ENCODE measurements around the gene ZNF385C.
"Not testable (repeated sequence)": the region's sequence is repeated elsewhere in the genome, so short reads cannot be mapped to it uniquely, and the experiment has no call there.

ZNF385C gene

DNA sequence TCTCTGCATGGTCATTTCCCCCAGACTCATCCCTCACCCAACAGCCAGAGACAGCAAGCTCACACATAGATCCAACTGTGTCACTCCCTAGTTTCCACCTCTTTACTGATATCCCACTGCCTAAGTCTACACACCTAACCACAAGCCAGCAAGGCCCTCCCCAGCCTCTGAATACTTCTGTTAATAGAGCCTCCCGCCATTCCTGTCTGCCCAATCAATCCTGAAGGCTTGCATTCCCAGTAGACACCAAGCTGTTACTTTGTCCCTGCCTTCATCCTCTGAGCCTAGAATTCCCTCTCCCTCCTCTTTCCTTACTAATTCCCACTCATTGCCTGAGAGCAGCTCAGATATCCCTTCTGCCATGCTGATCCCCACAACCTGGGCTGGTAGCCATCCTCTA, 52.6 kb downstream of the ZNF385C start:
- no peak for DNase-seq

DNA sequence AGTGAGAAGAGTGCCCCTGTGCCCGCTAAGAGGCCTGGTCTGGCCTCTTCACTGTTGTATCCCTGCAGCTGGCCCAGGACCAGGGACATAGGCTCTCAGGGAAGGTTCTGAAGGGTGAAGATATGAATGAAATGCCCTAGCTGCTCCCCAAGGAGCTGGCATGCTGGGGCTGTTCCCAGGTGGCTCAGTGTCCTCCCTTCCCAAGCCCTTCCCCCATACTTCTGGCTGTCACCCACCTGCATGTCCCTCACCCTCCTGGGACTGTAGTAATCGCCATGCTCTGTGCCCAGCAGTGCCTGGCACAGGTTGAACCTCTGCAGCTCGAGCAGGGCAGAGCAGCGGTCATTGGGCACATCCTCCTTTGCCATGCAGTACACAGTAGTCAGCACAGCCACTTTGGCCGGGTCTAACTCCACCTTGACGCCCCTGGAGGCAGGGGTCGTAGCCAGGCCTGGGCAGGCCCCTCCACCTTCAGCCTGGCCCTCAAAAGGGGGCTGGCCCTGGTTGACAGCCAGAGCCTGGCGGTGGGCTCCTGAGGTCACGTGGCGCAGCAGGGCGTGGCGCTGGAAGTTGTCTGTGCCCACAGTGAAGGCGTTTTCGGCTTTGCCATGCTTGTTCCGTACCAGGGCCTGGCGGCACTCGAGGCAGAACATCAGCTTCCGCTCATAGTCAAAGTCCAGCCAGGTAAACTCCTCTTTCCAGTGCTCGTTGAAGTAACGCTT, 55.5 kb downstream of the ZNF385C start:
- DNase-seq = no peak

DNA sequence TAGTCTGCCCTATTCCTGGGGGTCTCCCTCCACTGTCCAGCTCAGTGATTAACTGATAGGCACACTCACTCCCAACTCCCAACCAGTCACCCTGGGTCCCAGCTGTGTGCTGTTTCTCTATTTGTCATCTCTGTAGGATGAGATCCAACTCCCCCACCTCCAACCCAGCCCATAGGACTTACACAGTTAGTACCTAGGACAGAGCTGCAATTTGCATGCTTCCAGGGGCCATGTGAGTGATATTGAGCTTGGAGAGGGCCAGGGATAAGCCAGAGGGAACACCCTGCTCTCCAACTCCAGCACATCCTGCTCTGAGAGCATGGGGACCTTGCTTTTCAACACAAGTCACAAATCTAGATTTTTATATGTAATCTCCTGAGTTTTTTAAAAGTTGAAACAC, 56.7 kb downstream of the ZNF385C start:
- DNase-seq = no peak

DNA sequence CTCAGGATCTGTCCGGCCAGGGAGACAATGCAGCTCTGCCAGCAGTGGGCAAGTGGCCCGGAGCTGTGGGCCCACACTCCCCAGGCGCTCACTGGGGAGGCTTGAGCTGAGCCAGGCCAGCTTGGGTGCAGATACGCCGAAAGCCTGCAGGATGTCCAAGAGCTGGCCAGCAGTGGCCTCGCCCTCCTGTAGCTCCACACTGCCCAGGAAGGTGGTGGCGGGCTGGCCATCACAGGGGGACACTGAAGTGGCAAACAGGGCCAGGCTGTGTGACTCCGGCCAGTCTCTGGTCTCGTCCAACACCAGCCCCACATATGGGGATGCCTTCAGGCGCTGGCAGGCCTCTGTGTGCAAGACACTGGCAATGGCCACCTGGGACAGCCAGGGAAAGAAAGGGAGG, 57.5 kb downstream of the ZNF385C start:
- DNase-seq = no peak

DNA sequence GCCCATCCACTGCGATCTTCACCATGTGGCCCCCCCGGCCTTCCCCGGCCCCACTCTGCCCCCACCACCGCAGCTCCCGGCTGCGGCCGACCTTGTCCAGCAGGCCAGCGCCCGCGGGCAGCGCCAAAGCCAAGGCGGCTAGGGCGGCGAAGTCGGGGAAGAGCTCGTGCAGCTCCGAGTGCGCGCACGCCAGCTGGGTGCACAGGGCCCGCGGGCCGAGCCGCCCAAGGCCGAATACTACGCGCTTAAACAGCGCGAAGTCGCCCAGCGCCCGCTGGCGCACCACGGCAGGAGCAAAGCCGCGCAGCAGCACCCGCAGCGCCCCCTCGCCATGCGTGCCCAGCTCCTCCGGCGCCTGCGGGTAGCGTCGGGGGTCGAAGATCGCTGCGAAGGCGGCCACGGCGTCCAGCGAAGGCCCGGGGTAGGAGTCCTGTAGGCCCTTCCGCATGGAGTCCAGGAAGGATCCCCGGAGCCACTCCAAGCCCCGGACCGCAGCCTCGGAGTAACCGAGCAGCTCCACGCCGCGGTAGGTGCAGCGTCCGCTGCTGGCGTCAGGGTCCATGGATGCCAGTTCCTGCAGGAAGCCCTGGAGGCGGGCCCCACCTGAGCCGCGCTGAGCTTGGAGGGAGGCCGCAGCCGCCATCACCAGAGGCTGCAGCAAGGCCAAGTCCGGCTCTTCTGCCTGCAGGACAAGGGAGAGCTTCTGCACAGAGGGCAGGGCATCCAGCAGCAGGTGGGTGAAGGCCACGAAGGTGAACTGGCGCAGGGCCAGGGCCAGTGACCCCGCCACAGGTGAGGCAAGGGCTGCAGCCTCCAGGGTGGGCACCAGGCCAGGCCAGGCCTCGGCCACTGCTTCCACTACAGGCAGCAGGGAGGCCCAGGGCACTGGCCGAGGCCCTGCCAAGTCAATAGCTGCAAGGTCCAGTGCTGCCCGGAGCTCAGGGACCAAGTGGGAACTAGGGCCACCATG, 58.2 kb downstream of the ZNF385C start:
- no peak for DNase-seq

DNA sequence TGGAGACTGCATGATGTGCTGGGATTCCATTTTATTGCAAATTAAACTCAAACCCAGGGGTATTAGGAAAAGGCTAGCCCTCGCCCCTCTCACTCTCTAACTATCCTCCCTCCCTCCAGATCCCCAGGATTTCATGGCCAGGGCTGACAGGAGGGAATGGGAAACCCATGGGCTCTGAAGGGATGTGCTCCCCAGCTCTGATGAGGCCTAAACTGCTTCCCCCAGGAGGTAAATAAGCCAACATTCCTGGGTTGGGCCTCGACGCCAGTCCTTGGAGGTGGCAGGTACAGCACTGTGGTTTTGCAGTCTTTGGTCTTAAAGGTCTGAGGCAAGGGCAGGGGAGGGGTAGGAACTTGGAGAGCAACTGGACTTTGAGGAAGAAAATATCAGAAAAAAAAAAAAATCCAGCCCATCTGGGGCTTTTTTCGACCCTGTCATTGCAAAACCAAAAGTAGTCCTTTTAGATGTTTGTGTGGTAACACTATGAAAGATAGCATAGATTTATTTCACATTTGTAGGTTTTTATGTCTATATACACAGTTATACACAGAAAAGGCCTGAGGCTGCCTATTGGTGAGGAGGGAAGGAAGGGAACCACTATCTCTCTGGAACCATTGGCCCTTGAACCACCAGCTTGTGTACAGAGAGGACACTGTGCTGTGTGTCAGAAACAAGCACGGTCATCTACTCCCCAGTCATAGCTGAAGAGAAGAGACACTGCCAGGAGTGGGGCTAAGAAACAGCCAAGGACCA, 59.9 kb downstream of the ZNF385C start:
- DNase-seq = no peak

DNA sequence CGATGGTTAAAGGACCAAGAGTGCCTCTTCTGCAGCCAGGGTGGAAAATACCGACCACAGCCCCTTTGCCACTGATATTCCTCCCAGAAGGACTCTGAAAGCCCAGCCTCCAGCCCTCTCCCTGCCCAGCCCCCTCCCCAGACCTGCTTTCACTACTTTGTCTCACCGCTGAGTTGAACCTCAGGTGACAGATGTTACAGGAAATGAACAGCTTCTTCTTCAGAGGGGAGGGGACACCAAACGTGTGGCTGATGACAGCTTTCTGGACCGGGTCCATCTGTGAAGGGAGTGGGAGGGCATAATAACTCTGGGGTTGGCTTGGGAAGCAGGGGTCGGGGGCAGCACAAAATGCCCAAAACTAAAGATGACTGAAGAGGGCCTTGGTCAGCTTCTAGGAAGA, 64.2 kb downstream of the ZNF385C start:
- DNase-seq = no peak

DNA sequence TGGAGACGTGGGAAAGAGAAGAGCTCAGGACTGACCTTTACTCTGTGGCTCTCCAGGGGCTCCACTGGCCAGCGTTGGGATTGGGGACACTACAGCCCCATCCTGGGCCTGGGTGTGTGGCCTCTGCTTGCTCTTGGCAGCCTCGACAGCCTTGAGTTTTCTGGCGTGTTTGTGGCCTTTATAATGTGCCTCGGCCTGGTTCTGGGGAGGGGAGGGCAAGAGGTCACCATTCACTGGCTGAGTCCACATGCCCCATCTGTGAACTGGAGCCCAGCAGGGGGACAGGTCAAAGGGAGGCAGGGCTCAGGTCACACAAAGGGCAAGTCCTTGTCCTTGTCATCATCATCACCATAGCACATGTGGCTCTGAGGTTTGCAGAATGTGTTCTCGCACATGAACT, 66.7 kb downstream of the ZNF385C start:
- DNase-seq = no peak

DNA sequence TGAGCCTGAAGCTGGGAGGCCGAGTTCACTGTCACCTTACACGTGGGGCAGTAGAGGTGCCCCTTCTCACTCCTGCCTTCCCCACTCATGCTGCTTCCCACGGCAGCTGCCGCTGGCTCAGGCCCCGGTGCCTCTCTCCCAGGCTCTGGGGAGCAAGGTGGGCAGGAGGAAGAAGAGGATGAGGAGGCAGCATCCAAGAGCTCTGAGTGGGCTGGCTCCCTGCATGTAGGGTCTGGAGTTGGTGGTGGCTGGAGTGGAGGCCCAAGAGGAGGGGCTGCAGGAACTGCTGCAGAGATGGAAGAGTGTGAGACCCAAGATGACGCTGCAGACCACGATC, 69.5 kb downstream of the ZNF385C start:
- DNase-seq = no peak

DNA sequence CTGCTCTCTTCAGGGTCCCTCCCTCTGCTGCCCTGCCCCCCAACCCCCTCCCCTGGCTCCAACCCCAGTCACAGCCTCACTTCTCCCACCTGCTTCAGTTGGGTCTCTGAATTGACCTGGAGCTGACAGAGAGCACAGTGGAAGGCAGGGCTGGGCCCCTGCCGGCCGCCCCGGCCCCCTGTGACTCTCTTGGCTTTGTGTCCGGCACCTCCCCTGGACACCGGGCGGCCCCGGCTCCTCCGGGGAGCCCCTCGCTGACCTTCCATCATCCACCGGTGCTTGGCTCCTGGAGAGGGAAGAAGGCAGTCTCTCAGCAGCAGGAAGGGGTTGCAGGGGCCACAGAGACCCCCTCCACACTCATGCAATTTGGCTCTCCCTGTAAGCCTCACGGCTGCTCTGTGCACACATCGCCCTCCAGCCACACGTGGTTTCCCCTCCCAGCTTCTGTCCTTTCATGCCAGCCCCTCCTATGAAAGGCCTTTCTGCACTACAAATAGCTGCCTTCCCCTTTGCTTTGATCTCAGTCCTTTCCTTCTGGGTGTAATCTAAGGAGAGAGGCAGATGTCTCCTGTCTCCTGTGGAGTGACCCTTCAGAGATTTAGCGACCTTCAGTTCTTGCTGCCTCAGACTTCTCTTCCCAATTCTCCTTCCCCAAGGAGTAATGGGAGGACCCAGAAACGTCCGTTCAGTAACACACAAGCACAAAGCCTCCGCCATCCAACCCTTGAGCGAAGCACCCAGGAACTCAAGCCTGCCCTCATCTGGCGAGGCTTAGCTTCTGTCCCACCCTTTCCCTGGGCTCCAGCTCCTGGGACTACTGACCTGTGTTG, 70.1 kb downstream of the ZNF385C start:
- no peak for DNase-seq

DNA sequence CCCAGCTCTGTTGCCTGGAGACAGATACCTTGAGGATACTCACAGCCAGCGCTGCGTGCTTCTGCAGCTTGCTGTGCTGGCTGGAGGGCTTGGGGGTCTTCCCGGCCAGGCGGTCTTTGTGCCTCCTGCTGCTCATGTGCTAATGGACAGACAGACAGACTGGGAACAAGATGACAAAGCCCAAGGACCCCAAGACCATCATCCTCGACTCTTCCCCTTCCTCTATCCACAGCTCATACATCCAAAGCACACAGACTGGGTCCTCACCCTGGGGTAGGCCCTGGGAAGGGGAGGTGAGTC, 70.7 kb downstream of the ZNF385C start:
- DNase-seq = no peak

DNA sequence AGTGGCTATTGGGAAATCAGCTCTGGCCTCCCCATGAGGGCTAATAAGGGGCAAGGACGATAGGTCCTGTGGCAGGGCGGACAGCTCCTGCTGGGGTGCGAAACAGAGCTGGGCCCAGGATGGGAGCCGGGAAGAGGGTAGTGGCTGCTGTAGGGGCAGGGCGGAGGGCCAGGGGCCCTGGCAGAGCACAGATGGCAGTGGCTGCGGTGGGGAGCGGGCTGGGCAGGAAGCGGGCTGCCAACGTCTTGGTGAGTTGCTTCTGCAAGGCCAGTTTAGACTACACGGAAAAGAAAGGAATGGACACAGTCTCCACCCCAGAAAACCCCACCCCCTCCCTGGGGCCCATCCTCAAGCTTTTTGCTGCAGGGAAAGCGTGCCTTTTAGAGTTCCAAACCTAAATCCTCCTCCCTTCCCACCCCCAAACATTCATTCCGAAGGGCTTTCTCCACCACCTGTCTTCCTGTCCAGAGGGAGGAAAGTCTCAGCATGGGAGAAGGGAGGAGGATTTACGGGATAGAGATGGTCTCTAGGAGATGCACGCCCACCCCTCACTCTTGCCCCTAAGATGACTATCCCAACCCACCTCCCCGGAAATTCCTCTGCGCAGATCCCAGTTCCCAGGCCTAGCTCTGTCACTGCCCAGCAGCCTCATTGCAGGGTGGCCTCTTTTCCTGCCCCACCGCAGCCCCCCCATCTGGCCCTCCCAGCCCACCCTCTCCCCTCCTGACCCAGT, 71.2 kb downstream of the ZNF385C start:
- DNase-seq = no peak

DNA sequence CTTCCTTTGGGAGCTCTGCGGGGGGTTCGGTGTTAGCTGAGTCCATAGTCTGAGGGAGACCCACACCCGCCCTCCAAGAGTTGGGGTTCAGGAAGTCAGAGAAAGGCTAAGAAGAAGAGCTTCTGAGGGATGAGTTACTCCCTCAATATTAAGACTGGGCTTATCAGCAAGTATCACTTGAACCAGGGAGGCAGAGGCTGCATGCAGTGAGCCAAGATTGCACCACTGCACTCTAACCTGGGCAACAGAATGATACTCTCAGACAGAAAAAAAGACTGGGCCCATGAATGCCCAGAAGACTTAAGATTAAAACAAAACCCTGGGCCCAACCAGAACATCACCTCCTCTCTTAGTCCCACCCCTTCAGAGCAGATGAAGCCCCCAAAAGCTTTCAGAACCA, 72.3 kb downstream of the ZNF385C start:
- DNase-seq = no peak

DNA sequence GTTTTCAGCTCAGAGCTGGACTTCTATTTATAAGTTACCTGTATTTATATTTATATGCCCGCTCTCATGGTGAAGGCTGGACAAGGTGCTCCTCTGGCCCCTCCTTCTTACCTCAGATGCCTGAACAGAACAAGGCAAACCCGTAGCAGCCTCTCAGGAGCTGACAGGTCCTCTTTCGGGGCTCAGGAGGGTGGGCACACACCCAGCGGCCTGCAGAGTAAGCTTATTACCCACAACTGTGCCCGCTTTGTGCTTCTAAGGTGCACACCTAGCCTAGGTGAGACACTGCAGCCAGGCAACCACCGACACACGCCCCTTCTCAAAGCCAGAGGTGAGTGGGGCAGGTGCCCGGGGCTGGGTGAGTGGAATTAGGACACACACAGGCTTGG, 73.1 kb downstream of the ZNF385C start:
- no peak for DNase-seq

DNA sequence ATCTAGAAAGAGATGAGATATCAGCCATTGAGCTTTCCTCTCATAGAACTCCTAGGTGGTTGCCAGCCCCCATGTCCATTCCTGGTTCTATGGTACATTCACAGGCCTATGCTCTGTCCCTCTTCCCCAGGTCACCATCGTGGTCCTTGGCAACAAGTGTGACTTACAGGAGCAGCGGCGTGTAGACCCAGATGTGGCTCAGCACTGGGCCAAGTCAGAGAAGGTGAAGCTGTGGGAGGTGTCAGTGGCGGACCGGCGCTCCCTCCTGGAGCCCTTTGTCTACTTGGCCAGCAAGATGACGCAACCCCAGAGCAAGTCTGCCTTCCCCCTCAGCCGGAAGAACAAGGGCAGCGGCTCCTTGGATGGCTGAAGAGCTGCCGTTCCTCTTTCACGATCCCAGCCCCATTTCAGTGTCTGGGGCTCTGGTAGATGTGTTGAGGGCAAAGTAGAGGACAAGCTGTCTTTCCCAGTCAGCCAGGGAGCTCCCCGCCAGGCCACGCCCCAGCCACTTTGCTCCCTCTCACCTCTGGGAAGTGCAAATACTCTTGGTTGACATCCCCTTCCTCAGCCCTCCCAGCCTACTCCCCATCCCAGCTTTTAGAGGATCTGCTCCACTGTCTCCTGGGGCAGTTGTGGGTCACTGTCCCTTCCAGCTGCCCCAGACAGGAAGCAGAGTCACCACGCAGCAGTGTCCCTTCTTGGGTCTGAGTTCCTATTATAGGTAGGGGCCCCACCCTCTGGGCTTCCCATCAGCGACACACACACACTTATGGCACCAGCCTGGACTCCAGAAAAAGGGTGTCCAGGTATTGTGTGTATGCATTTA, 74.5 kb downstream of the ZNF385C start:
- no peak for DNase-seq

DNA sequence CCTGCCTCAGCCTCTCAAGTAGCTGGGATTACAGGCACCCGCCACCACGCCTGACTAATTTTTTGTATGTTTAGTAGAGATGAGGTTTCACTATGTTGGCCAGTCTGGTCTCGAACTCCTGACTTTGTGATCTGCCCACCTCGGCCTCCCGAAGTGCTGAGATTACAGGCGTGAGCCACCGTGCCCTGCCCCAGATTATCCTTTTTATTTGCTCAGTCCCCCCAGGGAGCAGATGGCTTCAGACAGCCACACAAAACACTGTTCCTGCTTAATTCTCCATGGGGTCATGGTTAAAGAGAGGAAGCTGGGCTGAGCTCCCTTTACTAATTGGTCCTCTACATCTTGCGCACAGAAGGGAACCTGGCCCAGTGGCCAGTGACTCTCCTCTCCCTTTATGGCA, 77.4 kb downstream of the ZNF385C start:
- DNase-seq = not testable (repeated sequence)

DNA sequence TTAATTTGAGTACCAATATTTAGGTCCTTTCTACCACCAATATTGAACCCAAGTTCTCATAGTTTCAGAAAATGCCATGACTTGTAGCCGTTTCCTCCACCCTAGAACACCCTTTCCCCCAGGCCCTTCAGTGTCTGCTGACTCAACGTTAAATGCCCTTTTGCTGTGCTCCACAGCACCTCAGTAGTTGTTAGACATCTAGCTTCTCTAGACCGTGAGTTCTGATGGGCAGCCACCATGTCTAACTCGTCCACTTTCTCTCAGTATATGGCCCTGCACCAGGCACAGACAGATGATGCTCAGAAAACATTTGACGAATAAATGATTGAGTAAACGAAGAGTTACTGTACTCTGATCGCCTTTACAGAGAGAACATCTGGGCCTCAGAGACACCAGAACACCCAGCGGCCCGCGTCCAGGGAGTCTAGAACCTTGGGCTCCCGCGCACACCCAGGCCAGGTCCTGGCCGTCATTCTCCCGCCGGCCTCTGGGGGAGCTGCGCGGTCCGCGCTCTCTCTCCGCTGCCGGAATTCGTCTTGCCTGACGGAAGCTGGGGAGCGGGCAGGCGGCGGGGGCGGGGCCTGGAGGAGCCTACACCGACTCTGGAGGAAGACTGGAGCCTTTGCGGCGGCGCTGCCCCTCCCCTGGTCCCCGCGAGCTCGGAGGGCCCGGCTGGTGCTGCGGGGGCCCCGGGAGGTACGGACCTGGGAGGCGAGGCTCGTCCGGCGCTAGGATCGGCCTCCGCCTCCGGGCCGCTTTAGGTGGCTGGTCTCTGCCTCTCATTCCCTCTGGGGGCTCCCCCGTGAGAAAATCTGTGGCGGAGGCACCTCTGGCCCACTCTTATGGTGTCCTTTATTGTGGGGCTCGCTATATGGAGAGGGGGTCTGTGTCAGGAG, 78.5 kb downstream of the ZNF385C start, which contains the start of gene NKIRAS2:
Gene NKIRAS2, plus strand, starts transcription at position 582 of the 896 bp plus-strand sequence. CDS start 1,488 bp downstream, outside the sequence.
- peak; percentile 90 to 92 for DNase-seq

DNA sequence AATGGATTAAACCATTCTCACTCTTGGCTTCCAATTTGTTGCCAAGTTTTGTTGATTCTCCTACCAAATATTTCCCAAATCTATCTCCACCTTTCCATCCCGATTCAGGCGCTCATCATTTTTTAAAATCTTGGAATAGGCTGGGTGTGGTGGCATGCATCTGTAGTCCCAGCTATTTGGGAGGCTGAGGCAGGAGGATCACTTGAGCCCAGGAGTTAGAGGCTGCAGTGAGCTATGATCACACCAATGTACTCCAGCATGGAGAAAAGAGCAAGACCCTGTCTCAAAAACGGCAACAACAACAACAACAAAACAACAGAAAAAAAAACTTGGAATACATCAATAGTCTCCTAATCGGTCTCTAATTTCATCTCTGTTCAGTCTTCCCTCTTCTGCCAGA, 79.3 kb downstream of the ZNF385C start:
- DNase-seq = no peak

DNA sequence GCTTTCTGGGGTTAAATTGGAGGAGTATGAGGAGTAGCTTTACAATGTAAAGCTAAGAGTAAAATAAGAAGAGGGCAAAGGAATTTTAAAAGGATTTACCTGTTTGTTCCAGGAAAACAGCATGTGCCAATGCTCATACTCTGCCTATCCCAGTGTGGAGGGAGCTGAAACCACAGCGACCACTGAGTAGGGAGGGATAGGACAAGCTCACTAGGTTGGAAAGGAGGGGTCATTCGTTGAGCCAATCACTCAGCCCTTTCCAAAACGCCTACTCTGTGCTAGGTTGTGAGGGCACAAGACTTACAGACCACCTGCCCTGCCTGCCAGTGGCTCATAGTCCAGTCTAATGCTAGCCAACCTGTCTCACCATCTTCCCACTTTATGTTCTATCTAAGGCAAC, 79.9 kb downstream of the ZNF385C start:
- no peak for DNase-seq

DNA sequence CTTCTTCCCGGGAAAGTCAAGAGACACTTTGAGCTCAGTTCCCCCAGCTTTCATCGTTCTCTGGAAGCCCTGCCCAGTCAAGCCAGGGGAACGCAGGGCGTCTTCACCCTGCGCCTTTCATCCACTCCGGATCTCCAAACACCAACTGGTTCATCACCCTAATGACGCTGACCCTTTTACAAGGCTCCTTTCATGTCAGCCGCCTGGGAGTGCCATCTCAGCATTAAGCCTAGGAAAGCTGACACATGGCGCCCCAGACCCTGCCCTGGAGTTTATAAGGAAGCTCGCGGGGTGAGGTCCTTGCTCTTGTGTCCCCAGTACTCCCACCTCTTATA, 80.4 kb downstream of the ZNF385C start:
- DNase-seq = peak in 1 of 2 experiments; percentile 8

All from activated CD4-positive, alpha-beta T cell treated with anti-CD3 and anti-CD28 coated beads, Interleukin-2, amount 50 U/mL, for 4 hours (primary cell).